Endothelial cell of umbilical vein (primary cell): Measurements from ENCODE around the gene LMO4. TPM values are rescaled to one million over a fixed set of nuclear protein-coding genes. Genes with fewer than 3 reads are reported as not detected.

Experiments
- BruUV-seq: library from RNA; stranded (reverse); fragments of 400-500 nt; replicated peaks from 2 replicates; lab custom pipeline; 2021; lab: Mats Ljungman, UMichigan
- CTCF ChIA-PET: fragments of 300-600, 350-600 bp; sonication (Branson Sonifier 250); formaldehyde crosslinking; loops from one replicate; lab custom pipeline; 2021; ENCODE audit warnings: antibody characterized with exemption, inconsistent platforms; lab: Charles Lee
- POLR2A ChIA-PET: fragments of 300-600, 350-600 bp; sonication (Branson Sonifier 250); formaldehyde crosslinking; loops from one replicate; lab custom pipeline; 2021; ENCODE audit warnings: antibody characterized with exemption, inconsistent platforms; lab: Charles Lee
- DNase-seq: peaks from one replicate; pipeline ENCODE4 v3.0.0-alpha.2; 2011; ENCODE audit warnings: low read depth, low spot score
- FAIRE-seq: peaks from 2 replicates; lab custom pipeline; 2011; peaks lifted over from hg19 to GRCh38; lab: Jason Lieb, UNC
- H2AFZ ChIP-seq: 2 replicates; pipeline ENCODE4 v1.6.0; 2012; ENCODE audit warnings: low read depth, low read length, control low read depth, inconsistent platforms
- H3K27ac ChIP-seq: 2 replicates; pipeline ENCODE4 v1.5.1; 2011; ENCODE audit warnings: low read depth, mild to moderate bottlenecking, control low read depth, low read length, moderate library complexity; ENCODE audit not compliant: insufficient read depth
- H3K27me3 ChIP-seq, 2 experiments: 2 replicates each; pipeline versions ENCODE4 v1.6.0 to v1.6.1; 2011; ENCODE audit warnings: low read length in 2 of 2, mixed read lengths in 1 of 2; ENCODE audit not compliant: control insufficient read depth in 2 of 2, insufficient read depth in 2 of 2
- H3K36me3 ChIP-seq, 2 experiments: 2 replicates in 1 of 2; 3 replicates in 1 of 2; pipeline ENCODE4 v1.5.1; 2011; ENCODE audit warnings: low read length in 2 of 2, mild to moderate bottlenecking in 1 of 2, moderate library complexity in 1 of 2; ENCODE audit not compliant: control insufficient read depth in 2 of 2, insufficient read depth in 2 of 2; ENCODE audit errors: extremely low read depth in 1 of 2
- H3K4me1 ChIP-seq: 3 replicates; pipeline ENCODE4 v1.5.1; 2011; ENCODE audit warnings: mild to moderate bottlenecking, low read length; ENCODE audit not compliant: control insufficient read depth, insufficient read depth; ENCODE audit errors: extremely low read depth
- H3K4me2 ChIP-seq: 2 replicates; pipeline ENCODE4 v1.6.1; 2011; ENCODE audit warnings: low read length, control low read depth, mixed read lengths; ENCODE audit not compliant: insufficient read depth
- H3K4me3 ChIP-seq, 3 experiments: fragments of 200-600 bp in 1 of 3; sonication (generic), shearing (Covaris generic) in 1 of 3; replicated peaks in 1 of 3; 2 replicates each; pipeline ENCODE4 v1.5.1; 2011 to 2016; ENCODE audit warnings: control low read depth in 3 of 3, low read length in 3 of 3, mild to moderate bottlenecking in 2 of 3, inconsistent platforms in 1 of 3, low read depth in 1 of 3, moderate library complexity in 1 of 3; ENCODE audit not compliant: insufficient read depth in 1 of 3
- H3K79me2 ChIP-seq: 2 replicates; pipeline ENCODE4 v1.6.0; 2012; ENCODE audit warnings: low read length, inconsistent platforms; ENCODE audit not compliant: control insufficient read depth, insufficient read depth
- H3K9ac ChIP-seq: replicated peaks from 2 replicates; pipeline ENCODE3; 2011; ENCODE audit warnings: low read length, control low read depth; ENCODE audit not compliant: insufficient read depth; ENCODE audit errors: extremely low read depth
- H3K9me1 ChIP-seq: replicated peaks from 3 replicates; pipeline ENCODE4 v1.6.0; 2011; ENCODE audit warnings: mild to moderate bottlenecking, low read length; ENCODE audit not compliant: control insufficient read depth, insufficient read depth; ENCODE audit errors: extremely low read depth
- H3K9me3 ChIP-seq: replicated peaks from 2 replicates; pipeline ENCODE4 v1.5.1; 2012; ENCODE audit warnings: low read length, inconsistent platforms; ENCODE audit not compliant: control insufficient read depth, insufficient read depth
- H4K20me1 ChIP-seq: replicated peaks from 2 replicates; pipeline ENCODE3; 2011; ENCODE audit warnings: mild to moderate bottlenecking, low read length; ENCODE audit not compliant: control insufficient read depth, insufficient read depth; ENCODE audit errors: extremely low read depth
- EZH2 ChIP-seq: IDR thresholded peaks from 2 replicates; pipeline ENCODE4 v1.6.1; 2012; ENCODE audit warnings: borderline replicate concordance, low read depth, mild to moderate bottlenecking, moderate library complexity, low read length, inconsistent platforms; ENCODE audit not compliant: severe bottlenecking
- FOS ChIP-seq: IDR thresholded peaks from 2 replicates; pipeline ENCODE4 v1.6.1; 2011; ENCODE audit warnings: mild to moderate bottlenecking, low read length, moderate library complexity, borderline replicate concordance; ENCODE audit not compliant: insufficient read depth
- GATA2 ChIP-seq: IDR thresholded peaks from 2 replicates; pipeline ENCODE4 v1.7.0; 2011; ENCODE audit warnings: low read depth, mild to moderate bottlenecking, moderate library complexity, mixed read lengths, low read length; ENCODE audit not compliant: insufficient read length, insufficient read depth
- JUN ChIP-seq: IDR thresholded peaks from 2 replicates; pipeline ENCODE4 v1.6.1; 2011; ENCODE audit warnings: borderline replicate concordance, low read depth; ENCODE audit not compliant: insufficient read length, insufficient read depth
- MAX ChIP-seq: IDR thresholded peaks from 2 replicates; pipeline ENCODE4 v1.6.1; 2011; ENCODE audit not compliant: insufficient read depth, insufficient read length
- MYC ChIP-seq: IDR thresholded peaks from one replicate; pipeline ENCODE4 v1.6.1; 2011; ENCODE audit warnings: mild to moderate bottlenecking, low read depth, low read length
- dilution Hi-C: fragments of 300-500 bp; cut with MboI; formaldehyde crosslinking; loops from one replicate; pipeline ENCODE4 v1.15.0; 2019; ENCODE audit warnings: low sequenced_read_pairs; ENCODE audit not compliant: extremely low pct_ligation_motif_present
- intact Hi-C: fragments of 100-400 bp; cut with micrococcal nuclease; formaldehyde crosslinking; loops from one replicate; pipeline ENCODE4 v1.10.0; 2022
- polyA plus RNA-seq, 4 experiments: library from polyadenylated mRNA; depleted of rRNA in 3 of 4; stranded (reverse) in 3 of 4; unstranded in 1 of 4; fragments of >200 nt; gene quantifications; 2 replicates each; pipeline versions ENCODE4 v1.2.1 to v1.2.3, GENCODE V29; 2011 to 2012; ENCODE audit warnings: missing spikeins in 1 of 4
- total RNA-seq: library from RNA; stranded (reverse); gene quantifications from 2 replicates; pipeline ENCODE4 v1.2.3, GENCODE V29; 2021

The LMO4 gene
- total and polyA plus RNA-seq, 2 donors (not counting 3 experiments of a cell fraction or from before 2014, with no cell fraction given), result 24.8 to 36.6 TPM

- dilution Hi-C loops, result no loop called here
- Histone ChIP-seq H3K9ac (no peak overlapping the region), H3K9me3 (no peaks in the 10 kb centered on the region), H3K9me1 (no peaks in the 10 kb centered on the region), H3K27ac (no peak overlapping the region), H3K79me2 (no peaks in the 10 kb centered on the region), H3K27me3 (no peaks in the 10 kb centered on the region), H3K4me1 (no peaks in the 10 kb centered on the region), H3K4me3 (no peak overlapping the region), H2AFZ (no peak overlapping the region), H3K4me2 (no peak overlapping the region), H4K20me1 (no peaks in the 10 kb centered on the region), H3K36me3 (no peaks in the 10 kb centered on the region)
- no peak for FAIRE-seq
- no peak for DNase-seq
- intact Hi-C loops, result no loop called here
- BruUV-seq, result no TSS peak
- TF ChIP-seq FOS, result no peak
- no peak for TF ChIP-seq JUN
- no peak for TF ChIP-seq MAX
- TF ChIP-seq EZH2, result no peak
- TF ChIP-seq GATA2, result no peak
- no peak for TF ChIP-seq MYC
- CTCF ChIA-PET, result interaction anchor here (0.7 to 1.0 kb wide), 2 partner anchors 9 to 21 kb away, joined by 3 to 4 read pairs; no protein-coding TSS in a partner anchor
- POLR2A ChIA-PET, result no interaction called here
These were observed 27.9 kb downstream of the LMO4 start for GRCh38 chr1:87356591-87356990.

GRCh38 chr1:87358219-87358618 is 29.5 kb downstream of the LMO4 start:
- no peak overlapping the region for H3K4me2 ChIP-seq
- no peaks in the 10 kb centered on the region for H3K9me3 ChIP-seq
- no peaks in the 10 kb centered on the region for H3K9me1 ChIP-seq
- no peak overlapping the region for H3K9ac ChIP-seq
- H3K4me1 ChIP-seq, result no peaks in the 10 kb centered on the region
- no peaks in the 10 kb centered on the region for H4K20me1 ChIP-seq
- DNase-seq, result no peak
- no TSS peak for BruUV-seq
- TF ChIP-seq GATA2 (no peak), JUN (no peak)
- FAIRE-seq, result no peak
- H3K27ac ChIP-seq, result no peak overlapping the region
- no peak overlapping the region for H3K4me3 ChIP-seq
- dilution Hi-C loops (no loop called here), intact Hi-C loops (no loop called here)
- no peaks in the 10 kb centered on the region for H3K27me3 ChIP-seq
- H3K79me2 ChIP-seq, result no peaks in the 10 kb centered on the region
- no peak overlapping the region for H2AFZ ChIP-seq
- H3K36me3 ChIP-seq, result no peaks in the 10 kb centered on the region
- POLR2A ChIA-PET, result no interaction called here
- CTCF ChIA-PET, result no interaction called here
